Left ventricle myocardium inferior (tissue), 1 donor: ENCODE results near the gene GPR139. TPM values are rescaled to one million over a fixed set of nuclear protein-coding genes. Genes with fewer than 3 reads are reported as not detected.

ENCODE experiments used
- DNase-seq: peaks from one replicate; pipeline ENCODE4 v3.0.0-alpha.2; 2020
- H3K27ac ChIP-seq: fragments of 200-600 bp; replicated peaks from 2 replicates; pipeline ENCODE4 v1.8.0; 2021
- H3K27me3 ChIP-seq: fragments of 200-600 bp; 2 replicates; pipeline ENCODE4 v1.8.0; 2021; ENCODE audit warnings: low read depth
- H3K36me3 ChIP-seq: fragments of 200-600 bp; 2 replicates; pipeline ENCODE4 v1.8.0; 2021
- H3K4me1 ChIP-seq: fragments of 200-600 bp; 2 replicates; pipeline ENCODE4 v1.8.0; 2021
- H3K4me3 ChIP-seq: fragments of 200-600 bp; 2 replicates; pipeline ENCODE4 v1.8.0; 2021; ENCODE audit warnings: mild to moderate bottlenecking, moderate library complexity
- H3K9me3 ChIP-seq: fragments of 200-600 bp; replicated peaks from 2 replicates; pipeline ENCODE4 v1.8.0; 2021
- intact Hi-C: fragments of 100-400 bp; cut with micrococcal nuclease; formaldehyde crosslinking; loops from one replicate; pipeline ENCODE4 v1.11.0; 2022
- long read RNA-seq: library from polyadenylated mRNA; unstranded; transcript quantifications from one replicate; pipeline ENCODE4 v2.0.0, GENCODE V29; 2021
- total RNA-seq: library from RNA; stranded (reverse); fragmentation: NEBNext Ultra II Directional; extraction: Animal tissue kit (Norgen Biotek cat#: 25700); gene quantifications from one replicate; pipeline ENCODE4 v1.2.1, GENCODE V29; 2021
- TF ChIP-seq, protein P1 (sequence below): fragments of 200-600 bp; IDR thresholded peaks from 2 replicates; pipeline ENCODE4 v1.8.0; 2021; ENCODE audit warnings: antibody characterized with exemption, mild to moderate bottlenecking, borderline replicate concordance
- donor health status: DM: no; HTN: yes; CAD: no; lungs with severe emphysema.

GPR139 gene
- not detected for total RNA-seq
- long read RNA-seq = 0 reads

DNA sequence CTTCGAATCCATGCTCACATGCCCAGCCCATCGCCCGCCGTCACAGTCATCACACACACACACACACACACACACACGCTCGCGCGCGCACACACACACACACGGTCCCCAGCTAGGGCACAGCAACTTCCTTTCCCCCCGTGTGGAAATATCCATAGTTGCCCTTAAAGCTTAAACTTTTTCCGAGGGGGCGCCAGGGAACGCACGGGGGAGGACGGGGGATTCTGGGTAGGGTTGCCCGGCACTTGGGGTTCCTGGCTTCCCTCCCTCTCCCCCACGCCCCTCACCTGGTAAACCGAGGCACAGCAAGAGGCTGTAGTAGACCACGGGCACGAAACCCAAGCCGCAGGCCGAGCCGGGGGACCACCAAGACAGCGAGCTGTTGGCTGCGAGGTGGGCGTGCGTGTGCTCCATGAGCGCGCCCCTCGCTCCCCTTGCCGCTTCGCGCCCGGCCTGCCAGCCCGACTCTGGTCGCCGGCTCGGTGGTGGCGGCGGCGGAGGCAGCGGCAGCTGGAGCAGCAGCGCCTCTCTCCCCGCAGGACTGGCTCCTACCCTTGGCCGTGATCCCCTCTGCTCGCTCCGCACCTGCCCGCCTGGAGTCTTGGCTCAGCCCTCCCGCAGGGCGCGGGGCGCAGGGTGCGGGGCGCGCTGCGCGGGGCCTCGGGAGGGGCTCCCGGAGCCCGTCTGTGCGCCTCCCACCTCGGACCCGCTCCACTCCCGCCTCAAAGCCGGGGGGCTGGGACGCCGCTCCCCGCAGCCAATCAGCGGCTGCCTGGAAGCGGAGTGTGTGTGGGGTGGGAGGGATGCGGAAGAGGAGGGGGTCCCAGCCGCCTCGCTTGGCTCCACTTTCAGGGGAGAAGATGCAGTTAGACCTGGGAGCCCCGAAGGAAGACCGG, at the start of gene GPR139:
TSS of gene GPR139 (minus strand) at position 688 of the 896 bp plus-strand sequence. CDS start at position 414, 274 bp downstream.
- intact Hi-C loops = no loop called here
- Histone ChIP-seq H3K9me3 (peaks cover 11% of the 10 kb centered on the region), H3K36me3 (no peaks in the 10 kb centered on the region), H3K27me3 (peaks cover 94% of the 10 kb centered on the region), H3K27ac (no peak within 1 kb of the TSS), H3K4me1 (peaks cover 7% of the 10 kb centered on the region), H3K4me3 (no peak within 1 kb of the TSS)
- DNase-seq = no peak
- TF ChIP-seq, protein P1, sequence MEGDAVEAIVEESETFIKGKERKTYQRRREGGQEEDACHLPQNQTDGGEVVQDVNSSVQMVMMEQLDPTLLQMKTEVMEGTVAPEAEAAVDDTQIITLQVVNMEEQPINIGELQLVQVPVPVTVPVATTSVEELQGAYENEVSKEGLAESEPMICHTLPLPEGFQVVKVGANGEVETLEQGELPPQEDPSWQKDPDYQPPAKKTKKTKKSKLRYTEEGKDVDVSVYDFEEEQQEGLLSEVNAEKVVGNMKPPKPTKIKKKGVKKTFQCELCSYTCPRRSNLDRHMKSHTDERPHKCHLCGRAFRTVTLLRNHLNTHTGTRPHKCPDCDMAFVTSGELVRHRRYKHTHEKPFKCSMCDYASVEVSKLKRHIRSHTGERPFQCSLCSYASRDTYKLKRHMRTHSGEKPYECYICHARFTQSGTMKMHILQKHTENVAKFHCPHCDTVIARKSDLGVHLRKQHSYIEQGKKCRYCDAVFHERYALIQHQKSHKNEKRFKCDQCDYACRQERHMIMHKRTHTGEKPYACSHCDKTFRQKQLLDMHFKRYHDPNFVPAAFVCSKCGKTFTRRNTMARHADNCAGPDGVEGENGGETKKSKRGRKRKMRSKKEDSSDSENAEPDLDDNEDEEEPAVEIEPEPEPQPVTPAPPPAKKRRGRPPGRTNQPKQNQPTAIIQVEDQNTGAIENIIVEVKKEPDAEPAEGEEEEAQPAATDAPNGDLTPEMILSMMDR = no peak

DNA sequence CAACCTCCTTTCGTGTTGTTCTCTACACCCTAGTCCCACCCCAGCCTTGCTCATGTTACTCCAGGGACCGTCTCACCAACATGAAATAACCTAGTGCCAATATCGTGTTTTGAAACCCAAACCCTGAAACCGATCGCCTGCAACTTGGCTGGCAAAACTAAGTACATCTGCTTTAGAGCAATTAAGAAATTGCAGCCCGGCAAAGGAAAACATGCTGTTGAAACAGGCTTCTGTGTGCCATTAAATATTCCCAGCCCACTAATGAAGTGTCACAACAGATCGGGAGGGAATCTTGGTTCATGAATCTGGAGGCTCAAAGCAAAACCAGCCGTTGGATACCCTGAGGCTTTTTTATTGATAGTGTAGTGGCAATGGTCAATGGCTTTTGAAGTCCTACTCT, 48.3 kb upstream of the GPR139 start:
- H3K27me3 ChIP-seq = peaks cover 49% of the 10 kb centered on the region
- TF ChIP-seq, protein P1 = no peak
- no peak overlapping the region for H3K27ac ChIP-seq
- H3K9me3 ChIP-seq = peaks cover 23% of the 10 kb centered on the region
- no peak for DNase-seq
- no peak overlapping the region for H3K4me3 ChIP-seq
- intact Hi-C loops = no loop called here
- no peaks in the 10 kb centered on the region for H3K36me3 ChIP-seq
- H3K4me1 ChIP-seq = no peaks in the 10 kb centered on the region

DNA sequence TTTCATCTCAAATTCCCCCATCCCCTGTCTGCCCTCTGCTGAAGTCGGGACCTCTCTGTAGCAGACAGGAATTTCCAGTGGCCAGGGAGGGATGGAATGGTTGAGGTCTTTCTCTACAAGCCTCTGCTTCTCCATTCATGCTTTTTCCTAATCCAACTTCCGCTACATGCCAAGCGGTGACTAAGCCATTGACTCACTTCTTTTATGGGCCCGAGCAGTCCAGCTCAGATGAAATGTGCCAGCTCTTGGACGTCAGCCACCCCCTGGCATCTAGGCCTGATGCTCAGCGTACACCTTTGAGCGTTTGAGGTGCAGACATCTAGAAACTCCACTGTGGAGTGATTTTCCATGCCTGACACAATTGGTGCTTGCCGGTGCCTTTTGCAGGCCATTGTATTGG, 40.7 kb upstream of the GPR139 start:
- DNase-seq = no peak

DNA sequence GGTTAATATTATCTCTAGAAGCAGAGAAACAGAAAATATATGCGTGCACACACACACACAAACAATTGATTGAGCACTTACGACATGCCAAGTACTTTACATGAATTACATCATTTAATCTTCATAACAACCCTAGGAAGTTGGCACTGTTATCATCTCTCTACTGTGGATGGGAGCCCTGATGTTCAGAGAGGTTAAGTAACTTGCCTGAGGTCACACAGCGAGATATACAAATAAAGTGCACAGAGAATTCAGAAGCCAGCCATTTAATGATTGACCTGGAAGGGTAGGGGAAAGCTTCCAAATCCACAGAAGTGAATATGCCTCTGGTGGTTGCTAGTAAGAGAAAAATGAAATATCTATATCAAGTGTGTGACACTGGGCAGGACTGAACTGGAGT, 37.5 kb upstream of the GPR139 start:
- Histone ChIP-seq H3K36me3 (no peaks in the 10 kb centered on the region), H3K4me1 (no peaks in the 10 kb centered on the region), H3K27me3 (peaks cover 49% of the 10 kb centered on the region), H3K27ac (no peak overlapping the region), H3K9me3 (no peaks in the 10 kb centered on the region), H3K4me3 (no peak overlapping the region)
- intact Hi-C loops = no loop called here
- TF ChIP-seq, protein P1 = no peak
- no peak for DNase-seq

More for the DNA sequence above, 40.7 kb upstream of the GPR139 start:
- H3K9me3 ChIP-seq = no peaks in the 10 kb centered on the region
- intact Hi-C loops = no loop called here
- H3K27me3 ChIP-seq = peaks cover 36% of the 10 kb centered on the region
- H3K4me1 ChIP-seq = no peaks in the 10 kb centered on the region
- no peaks in the 10 kb centered on the region for H3K36me3 ChIP-seq
- TF ChIP-seq, protein P1 = no peak
- no peak overlapping the region for H3K4me3 ChIP-seq
- H3K27ac ChIP-seq = no peak overlapping the region

DNA sequence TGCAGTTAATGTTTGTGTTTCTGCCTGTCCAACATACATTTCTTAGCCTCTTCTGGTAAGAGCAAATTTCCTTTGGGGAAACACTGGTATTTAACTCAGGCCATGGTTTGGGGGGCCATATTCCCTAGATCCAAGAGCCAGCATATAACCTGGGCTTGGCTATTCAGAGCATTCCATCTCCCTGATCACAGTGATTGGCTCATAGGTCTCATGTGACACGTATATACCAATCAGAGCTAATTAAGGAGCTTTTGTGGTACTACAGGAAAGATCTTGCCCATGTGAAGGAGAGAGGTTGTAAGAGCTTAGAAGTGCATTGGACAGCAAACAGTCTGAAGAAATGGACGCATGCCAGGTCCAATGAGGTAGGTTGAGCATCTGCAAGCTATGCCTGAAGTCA, 33.4 kb upstream of the GPR139 start:
- no peak overlapping the region for H3K27ac ChIP-seq
- H3K4me1 ChIP-seq = no peaks in the 10 kb centered on the region
- H3K9me3 ChIP-seq = no peaks in the 10 kb centered on the region
- no peak for DNase-seq
- H3K4me3 ChIP-seq = no peak overlapping the region
- H3K36me3 ChIP-seq = no peaks in the 10 kb centered on the region
- intact Hi-C loops = no loop called here
- TF ChIP-seq, protein P1 = no peak
- H3K27me3 ChIP-seq = peaks cover 60% of the 10 kb centered on the region
